ENCODE data around the gene OTULIN.
A peak's percentile ranks its signal among the peaks of the same experiment; 100 is the strongest.

Gene OTULIN

DNA sequence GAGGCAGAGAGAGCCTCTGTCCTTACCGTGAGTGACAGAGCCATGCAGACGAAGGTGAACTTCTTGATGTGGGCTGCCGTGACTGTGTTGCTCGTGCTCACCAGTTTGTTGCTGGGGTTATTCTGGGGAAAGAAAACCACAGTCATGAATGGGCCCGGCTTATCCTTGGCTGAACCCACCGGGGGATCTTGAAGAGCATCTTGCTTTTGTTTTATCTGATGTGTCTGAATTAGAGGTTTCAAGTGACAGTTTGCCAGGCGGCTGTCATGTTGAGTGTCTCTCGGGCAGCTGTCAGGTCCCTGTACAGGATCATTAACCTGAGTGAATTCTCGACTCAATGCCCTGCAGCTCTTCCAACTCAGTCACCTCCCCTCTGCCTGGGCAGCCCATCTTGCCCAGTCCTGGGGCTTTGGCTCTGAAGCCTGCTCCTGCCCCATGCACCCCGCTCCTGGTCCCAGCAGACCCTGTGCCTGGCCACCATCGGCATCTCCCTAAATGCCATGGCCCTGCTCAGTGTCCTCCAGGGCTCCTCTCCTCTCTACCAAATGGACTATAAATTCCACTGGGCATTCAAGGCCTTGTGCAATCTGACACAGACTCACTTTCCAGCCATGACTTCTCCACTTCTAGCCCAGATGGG lies 77.4 kb downstream of the OTULIN start:
- Mint-ChIP-seq H3K27me3 (no peaks in the 10 kb centered on the region), H3K9me3 (no peaks in the 10 kb centered on the region), H3K4me3 (no peak overlapping the region), H3K4me1 (peaks cover 16% of the 10 kb centered on the region), H3K27ac (no peak overlapping the region), H3K36me3 (peaks cover 13% of the 10 kb centered on the region)
- ATAC-seq (ENCODE audit: low read depth) (no peak), DNase-seq (ENCODE audit: low spot score in 2 of 2) (no peak)

GRCh38 chr5:14742498-14742897 lies 78.0 kb downstream of the OTULIN start:
- H3K27ac Mint-ChIP-seq: no peak overlapping the region
- no peak overlapping the region for H3K4me3 Mint-ChIP-seq
- H3K36me3 Mint-ChIP-seq: peaks cover 13% of the 10 kb centered on the region
- no peaks in the 10 kb centered on the region for H3K27me3 Mint-ChIP-seq
- H3K4me1 Mint-ChIP-seq: peaks cover 16% of the 10 kb centered on the region
- ATAC-seq (ENCODE audit: low read depth) (no peak), DNase-seq (ENCODE audit: low spot score in 2 of 2) (no peak)
- H3K9me3 Mint-ChIP-seq: no peaks in the 10 kb centered on the region

DNA sequence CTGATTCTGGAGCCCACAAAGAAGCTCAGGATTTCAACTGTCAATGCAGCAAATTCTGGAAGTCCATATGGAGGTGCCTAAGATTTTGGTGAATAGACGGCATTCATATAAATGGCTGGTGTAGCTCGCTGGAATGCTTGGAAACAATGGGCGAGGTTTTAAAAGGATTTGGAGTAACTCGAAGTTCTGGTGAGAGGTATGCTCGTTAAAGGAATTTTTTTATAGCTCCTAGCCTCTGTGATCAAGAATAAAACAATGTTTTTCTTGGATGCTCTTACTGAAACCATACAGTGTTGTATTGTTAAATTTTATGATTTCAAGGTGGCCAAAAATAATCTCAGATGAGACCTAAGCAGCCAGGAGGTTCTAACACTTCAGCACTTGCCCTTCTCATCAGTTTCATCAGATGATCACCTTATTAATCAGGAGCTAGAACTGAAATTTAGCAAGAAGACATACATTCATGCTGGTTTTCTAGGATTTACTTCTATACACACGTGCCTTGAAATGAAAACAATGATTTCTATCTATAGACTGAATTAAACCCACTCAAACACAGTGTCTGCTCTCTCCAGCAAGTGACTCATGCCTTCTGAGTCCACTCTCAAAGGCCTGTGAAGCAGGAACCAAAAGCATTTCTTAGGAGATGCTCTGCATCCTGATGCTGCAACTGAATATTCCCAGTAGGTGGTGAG lies 79.2 kb downstream of the OTULIN start:
- DNase-seq (ENCODE audit: low spot score in 2 of 2) (no peak), ATAC-seq (ENCODE audit: low read depth) (no peak)
- Mint-ChIP-seq H3K4me3 (peak overlapping the region; percentile 19), H3K27ac (peak overlapping the region; percentile 19), H3K27me3 (no peaks in the 10 kb centered on the region), H3K4me1 (peaks cover 16% of the 10 kb centered on the region), H3K9me3 (no peaks in the 10 kb centered on the region), H3K36me3 (peaks cover 12% of the 10 kb centered on the region)

- Mint-ChIP-seq H3K36me3 (peaks cover 11% of the 10 kb centered on the region), H3K27me3 (no peaks in the 10 kb centered on the region), H3K9me3 (no peaks in the 10 kb centered on the region), H3K4me3 (peak overlapping the region; percentile 48), H3K4me1 (peaks cover 16% of the 10 kb centered on the region), H3K27ac (peak overlapping the region; percentile 35)
- DNase-seq (ENCODE audit: low spot score in 2 of 2) (no peak), ATAC-seq (ENCODE audit: low read depth) (peak; percentile 63)
Measured at GRCh38 chr5:14744296-14745187, 80.0 kb downstream of the OTULIN start.

- no peaks in the 10 kb centered on the region for H3K27me3 Mint-ChIP-seq
- H3K9me3 Mint-ChIP-seq: no peaks in the 10 kb centered on the region
- H3K27ac Mint-ChIP-seq: peak overlapping the region; percentile 35
- peaks cover 16% of the 10 kb centered on the region for H3K4me1 Mint-ChIP-seq
- ATAC-seq (ENCODE audit: low read depth) (no peak), DNase-seq (ENCODE audit: low spot score in 2 of 2) (no peak)
- peaks cover 16% of the 10 kb centered on the region for H3K36me3 Mint-ChIP-seq
- peak overlapping the region; percentile 48 for H3K4me3 Mint-ChIP-seq
Measured at GRCh38 chr5:14745188-14745563, 80.7 kb downstream of the OTULIN start.

DNA sequence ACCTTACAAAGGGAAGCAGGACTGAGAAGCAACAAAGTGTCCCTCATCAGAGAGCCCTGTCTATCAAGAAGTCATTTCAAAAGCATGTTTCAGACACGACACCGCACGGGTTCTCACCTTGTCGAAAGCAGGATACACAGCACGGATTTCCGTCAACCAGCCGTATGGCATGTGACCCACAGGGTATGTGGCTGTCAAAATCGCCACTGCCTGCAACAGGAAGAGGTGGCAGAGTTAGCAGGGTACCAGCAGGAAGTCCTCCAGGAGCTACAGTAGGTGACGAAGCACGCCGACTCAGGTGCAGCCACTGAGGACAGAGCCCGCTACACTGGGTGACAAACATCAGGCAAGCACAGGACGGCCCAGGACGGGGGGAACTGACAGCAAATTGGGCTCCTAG lies 81.2 kb downstream of the OTULIN start:
- Mint-ChIP-seq H3K36me3 (peaks cover 21% of the 10 kb centered on the region), H3K9me3 (no peaks in the 10 kb centered on the region), H3K4me3 (peak overlapping the region; percentile 71), H3K4me1 (peaks cover 16% of the 10 kb centered on the region), H3K27me3 (no peaks in the 10 kb centered on the region), H3K27ac (peak overlapping the region; percentile 35)
- ATAC-seq (ENCODE audit: low read depth): peak; percentile 73
- DNase-seq (ENCODE audit: low spot score in 2 of 2): no peak

- peaks cover 26% of the 10 kb centered on the region for H3K4me1 Mint-ChIP-seq
- no peak for ATAC-seq (ENCODE audit: low read depth)
- H3K36me3 Mint-ChIP-seq: peaks cover 22% of the 10 kb centered on the region
- no peaks in the 10 kb centered on the region for H3K9me3 Mint-ChIP-seq
- no peak for DNase-seq (ENCODE audit: low spot score in 2 of 2)
- no peaks in the 10 kb centered on the region for H3K27me3 Mint-ChIP-seq
- no peak overlapping the region for H3K27ac Mint-ChIP-seq
- no peak overlapping the region for H3K4me3 Mint-ChIP-seq
Measured at GRCh38 chr5:14748180-14748900, 83.8 kb downstream of the OTULIN start.

Measured in memory B cell (primary cell).